Raji (cell line): ENCODE results near the gene NFATC1.

Experiments
- POLR2A ChIP-seq: IDR thresholded peaks from 2 replicates; pipeline ENCODE4 v1.6.1; 2011; ENCODE audit warnings: low read depth, low read length, control low read depth; ENCODE audit not compliant: insufficient read depth

NFATC1 gene

GRCh38 chr18:79558196-79558932 is 162.6 kb downstream of the NFATC1 start:
- TF ChIP-seq POLR2A = no peak

GRCh38 chr18:79558933-79559416 is 163.2 kb downstream of the NFATC1 start:
- TF ChIP-seq POLR2A = no peak

- no peak for TF ChIP-seq POLR2A
Measured at GRCh38 chr18:79559436-79559835, 163.7 kb downstream of the NFATC1 start.

GRCh38 chr18:79560042-79560860 is 164.5 kb downstream of the NFATC1 start:
- TF ChIP-seq POLR2A = no peak

- TF ChIP-seq POLR2A = no peak
Measured at GRCh38 chr18:79560861-79561210, 165.1 kb downstream of the NFATC1 start.

GRCh38 chr18:79563949-79564348 is 168.2 kb downstream of the NFATC1 start:
- TF ChIP-seq POLR2A = no peak

- no peak for TF ChIP-seq POLR2A
Measured at GRCh38 chr18:79564441-79564840, 168.7 kb downstream of the NFATC1 start.

- no peak for TF ChIP-seq POLR2A
Measured at GRCh38 chr18:79566771-79567431, 171.2 kb downstream of the NFATC1 start.

GRCh38 chr18:79567481-79568147 is 171.9 kb downstream of the NFATC1 start:
- no peak for TF ChIP-seq POLR2A

- TF ChIP-seq POLR2A = no peak
Measured at GRCh38 chr18:79568543-79569205, 172.9 kb downstream of the NFATC1 start.

- TF ChIP-seq POLR2A = no peak
Measured at GRCh38 chr18:79569720-79570119, 174.0 kb downstream of the NFATC1 start.

- TF ChIP-seq POLR2A = no peak
Measured at GRCh38 chr18:79570266-79571201, 174.8 kb downstream of the NFATC1 start.

- no peak for TF ChIP-seq POLR2A
Measured at GRCh38 chr18:79571211-79572092, 175.7 kb downstream of the NFATC1 start.
